ENCODE measurements around the gene WNT11.

Gene WNT11

GRCh38 chr11:76217653-76218160, 11.4 kb upstream of the WNT11 start:
- no peak for DNase-seq

DNA sequence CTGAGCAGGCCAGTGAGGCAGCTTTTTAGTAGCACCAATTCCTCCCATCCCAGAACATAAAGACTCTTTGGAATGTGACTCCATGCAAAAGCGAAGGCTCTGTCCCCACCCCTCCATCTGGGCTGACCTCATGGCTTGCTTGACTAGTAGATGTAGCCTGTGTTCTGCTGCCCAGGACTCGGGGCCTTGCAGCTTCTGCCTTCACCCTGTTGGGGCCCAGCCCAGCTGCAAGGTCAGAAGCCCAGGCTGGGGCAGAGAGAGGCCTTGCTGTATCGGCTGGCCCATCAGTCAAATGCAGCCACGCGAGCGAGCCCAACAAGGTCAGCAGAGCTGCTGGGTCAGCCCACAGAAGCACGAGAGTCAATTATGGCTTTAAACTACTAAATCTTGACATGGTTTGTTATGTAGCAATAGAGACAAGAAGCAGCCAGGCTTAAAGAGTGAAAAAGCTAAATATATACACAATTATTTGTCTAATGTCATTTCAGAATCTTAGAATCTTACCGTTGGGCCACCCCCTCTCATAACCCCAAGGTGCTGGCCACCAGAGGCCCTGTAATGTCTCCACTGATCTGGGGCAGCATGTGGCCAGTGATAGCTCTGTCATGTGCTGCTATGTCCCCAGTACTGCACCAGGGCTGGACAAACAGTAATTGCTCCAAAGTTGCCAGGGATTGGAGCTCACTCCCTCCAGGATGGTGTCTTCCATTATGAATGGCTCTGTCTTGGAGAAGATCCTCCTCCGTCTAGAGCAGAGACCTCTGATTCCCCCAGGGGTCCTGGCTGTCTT, 10.4 kb upstream of the WNT11 start:
- no peak for DNase-seq

GRCh38 chr11:76215941-76216340, 9.6 kb upstream of the WNT11 start:
- no peak for DNase-seq

DNA sequence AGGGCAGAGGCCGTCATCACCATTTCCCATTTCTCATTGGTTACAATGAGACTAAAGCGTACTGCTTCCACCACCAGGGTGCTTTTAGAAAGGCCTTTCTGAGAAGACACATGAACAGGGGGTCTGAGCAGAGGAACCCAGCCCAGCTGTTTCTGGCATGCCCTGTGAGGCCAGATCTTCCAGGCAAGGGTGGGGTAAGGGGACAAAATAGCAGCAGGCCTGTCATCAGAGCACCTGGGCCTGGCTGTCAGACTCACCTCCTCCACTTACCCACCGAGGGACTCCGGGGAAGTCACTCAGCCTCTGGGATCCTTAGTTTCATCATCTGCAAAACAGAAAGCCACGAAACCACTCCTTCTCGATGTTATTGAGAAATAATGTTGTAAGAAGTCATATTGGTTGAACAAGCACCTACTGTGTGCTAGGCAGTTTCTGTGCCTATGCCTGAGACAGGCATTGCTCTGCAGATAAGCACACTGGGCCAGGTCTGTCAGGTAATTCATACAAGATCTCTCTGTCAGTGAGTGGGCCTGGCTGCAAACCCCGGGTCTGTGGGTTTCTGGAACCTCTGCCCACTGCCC, 8.8 kb upstream of the WNT11 start:
- DNase-seq, result no peak

DNA sequence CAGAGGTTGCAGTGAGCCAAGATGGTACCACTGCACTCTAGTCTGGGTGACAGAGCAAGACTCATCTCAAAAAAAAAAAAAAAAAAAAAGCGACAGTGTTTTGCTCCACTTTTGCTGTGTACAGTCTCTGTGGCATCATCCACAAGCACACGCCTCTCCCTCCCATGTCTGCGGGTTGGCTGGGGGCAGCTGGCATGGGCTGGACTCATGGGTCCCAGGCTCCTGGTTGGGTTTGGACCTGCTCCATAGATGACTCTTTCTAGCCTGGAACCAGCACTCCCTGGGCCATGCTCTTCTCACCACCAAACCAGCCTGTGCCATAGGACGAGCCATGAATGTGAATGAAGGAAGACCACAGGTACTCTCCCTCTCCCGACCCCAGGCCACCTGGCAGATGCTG, 7.9 kb upstream of the WNT11 start:
- DNase-seq, result no peak

GRCh38 chr11:76212086-76213035, 6.1 kb upstream of the WNT11 start:
- no peak for DNase-seq

DNA sequence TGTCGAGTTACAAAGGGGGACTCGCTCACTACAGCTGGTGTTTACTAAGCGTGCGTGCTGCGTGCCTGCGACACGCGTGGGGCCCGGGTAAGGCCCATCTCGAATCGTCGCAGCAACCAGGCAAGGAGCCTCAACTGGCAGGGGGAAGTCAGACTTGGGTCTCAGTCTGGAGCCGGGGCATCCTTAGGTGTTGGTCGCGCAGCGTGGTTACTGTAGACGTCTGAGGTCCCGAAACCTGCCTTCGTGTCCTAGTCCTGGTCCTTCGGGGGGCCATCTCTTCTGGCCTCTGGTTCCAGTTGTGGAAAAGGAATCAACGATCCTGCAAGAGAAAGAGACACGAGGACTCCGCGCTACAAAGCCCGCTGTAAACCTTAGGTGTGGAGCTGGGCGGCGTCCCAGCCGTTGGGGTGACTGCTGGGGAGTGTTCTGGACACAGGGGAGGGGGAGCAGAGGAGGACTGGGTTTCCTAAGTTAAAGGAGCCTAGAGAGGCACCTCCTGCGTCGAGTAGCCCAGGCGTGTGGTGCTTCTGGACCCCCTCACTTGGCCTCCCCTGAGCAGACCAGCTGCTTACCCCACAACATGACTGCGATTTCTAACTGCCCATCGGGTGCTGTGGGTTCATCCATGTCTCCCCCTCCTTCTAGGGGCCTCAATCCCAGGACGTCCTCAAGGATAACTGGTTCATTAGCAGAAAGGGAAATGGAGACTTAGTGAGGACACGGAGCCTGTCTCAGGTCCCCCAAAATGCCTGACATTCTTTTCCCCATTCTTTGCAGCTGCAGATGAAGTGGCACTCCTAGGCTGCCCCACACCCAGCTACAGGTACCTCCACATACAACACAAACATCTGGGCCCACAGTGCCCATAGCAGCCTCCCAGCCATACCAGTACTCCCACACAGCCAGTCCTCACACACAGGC, 4.9 kb upstream of the WNT11 start:
- DNase-seq, result no peak

DNA sequence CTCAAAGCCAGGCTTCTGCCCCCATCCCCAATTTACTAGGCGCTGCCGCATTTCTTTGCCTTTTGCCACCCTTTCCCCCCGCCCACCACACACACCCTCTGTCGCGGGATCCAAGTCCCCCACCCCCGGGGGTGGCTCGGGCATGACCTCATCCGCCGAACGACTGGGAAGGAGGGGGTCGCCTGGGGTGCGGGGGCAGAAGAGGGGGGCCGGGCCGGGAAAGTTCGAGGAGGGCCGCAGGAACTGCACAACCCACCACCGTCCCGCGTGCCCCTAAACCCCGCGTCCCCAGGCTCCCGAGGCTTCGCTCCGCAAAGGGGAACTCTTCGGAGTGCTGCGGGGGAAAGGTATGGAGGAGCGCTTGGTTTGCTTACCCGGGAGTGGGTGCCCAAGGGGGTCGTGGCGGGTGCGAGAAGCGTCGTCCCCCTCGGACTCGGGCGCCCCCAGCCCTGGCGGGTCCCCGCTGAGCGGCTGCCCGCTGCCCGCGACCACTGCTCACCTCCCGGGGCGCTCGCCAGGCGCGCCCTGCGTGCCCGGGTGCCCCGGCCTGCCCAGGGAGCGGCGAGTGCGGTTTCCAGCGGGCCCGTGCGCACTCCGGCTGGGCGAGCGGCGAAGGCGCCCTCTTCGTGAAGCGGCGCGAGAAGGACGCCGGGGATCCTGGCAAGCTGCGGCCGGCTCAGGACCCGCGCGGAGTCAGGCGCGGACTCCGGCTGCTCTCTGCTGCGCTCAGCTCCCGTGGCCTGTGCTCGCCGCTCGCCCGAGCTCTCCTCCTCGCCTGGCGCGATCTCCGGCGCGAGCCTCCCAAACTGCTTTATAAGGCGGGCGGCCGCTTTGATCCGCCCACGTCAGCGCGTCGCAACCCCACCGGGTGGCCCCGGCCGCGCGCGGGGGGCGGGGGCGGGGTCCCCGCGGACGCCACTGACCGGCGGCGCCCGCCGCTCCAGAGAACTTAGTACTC, 4.0 kb upstream of the WNT11 start:
- peak; percentile 29 for DNase-seq

DNA sequence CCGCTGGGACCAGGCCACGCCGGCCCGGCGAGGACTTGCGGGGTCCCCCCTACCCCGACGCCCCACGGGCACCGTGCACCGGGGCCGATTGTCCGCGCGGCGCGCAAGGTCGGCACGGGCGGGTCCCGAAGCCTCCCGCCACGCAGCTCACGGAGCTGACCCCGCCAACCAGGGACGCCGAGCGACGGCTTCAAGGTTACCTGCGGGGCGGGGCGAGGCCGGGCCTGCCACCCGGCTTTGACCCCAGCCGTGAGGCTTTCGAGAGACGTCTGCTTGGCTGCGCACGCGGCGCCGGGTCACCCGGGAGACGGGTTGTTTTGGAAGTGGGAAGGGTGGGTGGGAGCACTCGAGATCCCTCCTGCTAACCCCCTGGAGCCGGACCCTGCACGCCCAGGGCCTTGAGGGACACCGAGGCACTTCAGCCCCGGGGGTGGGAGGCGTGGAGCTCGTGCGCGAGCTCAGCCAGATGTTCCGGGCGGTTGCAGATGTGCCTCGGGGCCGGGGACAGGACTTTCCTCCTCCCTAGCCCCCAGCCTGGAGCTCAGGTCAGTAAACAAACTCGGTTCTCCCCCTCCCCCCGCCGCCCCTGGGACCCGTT, 3.2 kb upstream of the WNT11 start:
- DNase-seq, result no peak

DNA sequence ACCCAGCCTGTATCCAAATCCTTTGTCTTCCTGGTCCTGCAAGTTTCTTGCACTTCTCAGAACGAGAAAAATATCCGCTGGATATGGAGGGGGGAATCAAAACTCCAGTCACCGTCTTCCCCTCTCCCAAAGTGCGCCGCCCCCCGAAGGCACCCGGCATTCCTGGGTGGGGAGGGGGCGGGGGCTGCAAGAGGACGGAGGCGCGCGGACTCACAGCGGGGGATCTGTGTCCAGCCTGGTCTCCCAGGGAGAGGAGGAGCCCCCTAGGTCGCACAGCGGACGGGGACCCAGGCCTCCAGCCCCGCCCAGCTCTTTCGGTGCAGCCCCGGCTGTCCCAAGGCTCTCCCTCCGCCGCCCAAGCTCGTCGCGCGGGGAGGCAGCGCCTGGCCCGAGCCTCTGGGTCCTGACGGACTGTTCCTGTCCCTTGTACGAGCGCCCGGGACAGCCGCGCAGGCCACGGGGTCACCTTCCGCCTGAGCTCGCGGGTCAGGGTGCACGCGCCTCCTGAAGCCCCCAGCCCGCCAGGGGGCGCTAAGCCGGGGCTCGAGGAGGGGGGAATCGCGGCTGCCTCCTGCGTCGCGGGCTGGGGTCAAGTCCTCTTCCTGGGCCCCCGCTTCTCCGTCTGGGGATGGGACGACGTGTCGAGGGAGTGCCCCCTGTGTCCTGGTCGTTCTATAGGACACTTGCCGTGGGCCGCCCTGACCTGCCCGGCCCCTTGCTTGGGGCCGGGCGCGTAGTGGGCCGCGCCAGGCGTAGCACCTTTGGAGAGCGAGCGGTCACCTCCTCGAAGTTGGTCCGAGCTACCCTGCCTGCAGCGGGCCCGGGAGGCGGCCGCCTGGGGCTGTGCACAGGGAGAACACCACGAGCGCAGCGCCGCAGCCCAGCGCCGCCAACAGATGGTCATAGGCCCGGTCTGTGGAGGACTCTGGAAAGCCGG, 2.4 kb upstream of the WNT11 start:
- peak; percentile 26 for DNase-seq

GRCh38 chr11:76207642-76208401, 1.5 kb upstream of the WNT11 start:
- DNase-seq, result peak; percentile 82

DNA sequence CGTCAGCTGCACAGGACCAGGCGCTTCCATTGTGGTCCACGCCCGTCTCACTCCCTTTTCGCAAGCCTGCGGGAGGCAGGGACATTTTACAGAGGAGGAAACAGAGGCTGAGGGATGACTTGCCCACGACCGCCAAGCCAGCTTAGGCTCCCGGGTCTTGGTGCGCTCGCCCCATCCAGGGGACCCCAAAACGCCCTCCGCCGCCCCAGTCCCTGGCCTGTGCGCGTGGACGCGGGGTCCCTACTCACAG, 300 bp downstream of the WNT11 start:
- no peak for DNase-seq

DNA sequence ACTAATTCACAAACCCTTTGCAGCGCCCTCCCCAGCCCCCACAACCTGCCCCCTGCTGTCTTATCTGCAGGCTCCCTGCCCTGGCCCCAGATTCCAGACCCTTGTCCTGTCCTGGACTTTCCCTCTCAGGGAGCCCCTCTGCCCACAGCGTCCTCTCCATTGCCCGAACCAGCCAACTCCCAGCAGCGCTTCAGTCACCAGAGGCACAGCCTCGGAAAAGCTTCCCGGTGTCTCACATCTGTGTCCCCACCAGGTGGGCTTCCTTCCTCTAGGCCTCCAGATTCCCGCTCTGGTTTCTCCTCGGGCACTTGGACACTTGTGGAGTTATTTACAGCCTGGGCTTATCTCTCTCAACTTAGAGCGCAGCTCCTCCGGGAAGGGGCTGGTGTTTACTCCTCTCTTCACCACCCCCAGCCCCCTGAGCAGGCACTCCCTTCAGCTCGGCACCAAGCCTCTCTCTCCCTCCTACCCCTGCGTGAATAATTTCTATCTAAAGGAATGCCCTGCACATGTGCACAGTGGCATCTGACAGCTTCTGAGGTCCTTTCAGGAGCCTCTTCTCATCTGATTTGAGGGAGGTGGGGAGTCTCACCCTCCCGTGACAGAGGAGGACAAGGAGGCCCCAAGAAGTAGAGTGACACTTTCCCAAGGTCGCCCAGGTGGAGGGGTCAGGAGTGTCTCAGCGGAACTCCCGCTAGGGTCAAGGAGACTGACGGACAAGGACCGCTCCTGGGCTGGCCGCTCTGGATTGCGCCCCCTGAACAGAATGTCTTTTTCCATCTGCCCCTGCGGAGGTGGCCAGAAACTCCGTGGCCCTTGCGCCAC, 838 bp downstream of the WNT11 start:
- no peak for DNase-seq

DNA sequence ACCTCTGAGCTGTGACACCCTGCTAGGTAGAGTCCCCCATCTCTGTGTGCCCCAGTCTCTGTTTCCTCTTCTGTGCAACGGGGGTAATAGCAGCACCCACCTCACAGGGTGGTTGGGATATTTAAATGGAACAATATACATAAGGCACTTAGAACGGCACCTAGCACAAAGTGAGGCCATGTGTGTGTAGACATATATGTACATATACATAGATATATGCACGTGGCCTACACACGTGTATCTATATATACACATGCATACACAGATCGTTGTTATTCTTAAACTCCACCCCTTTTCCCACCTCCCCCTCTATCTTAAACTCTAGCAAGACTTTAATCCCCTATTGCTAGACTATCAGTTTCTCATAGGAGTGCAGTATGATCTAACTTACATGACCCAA, 2.4 kb downstream of the WNT11 start:
- DNase-seq, result no peak

- no peak for DNase-seq
Measured at GRCh38 chr11:76203131-76203925, 3.0 kb downstream of the WNT11 start.

DNA sequence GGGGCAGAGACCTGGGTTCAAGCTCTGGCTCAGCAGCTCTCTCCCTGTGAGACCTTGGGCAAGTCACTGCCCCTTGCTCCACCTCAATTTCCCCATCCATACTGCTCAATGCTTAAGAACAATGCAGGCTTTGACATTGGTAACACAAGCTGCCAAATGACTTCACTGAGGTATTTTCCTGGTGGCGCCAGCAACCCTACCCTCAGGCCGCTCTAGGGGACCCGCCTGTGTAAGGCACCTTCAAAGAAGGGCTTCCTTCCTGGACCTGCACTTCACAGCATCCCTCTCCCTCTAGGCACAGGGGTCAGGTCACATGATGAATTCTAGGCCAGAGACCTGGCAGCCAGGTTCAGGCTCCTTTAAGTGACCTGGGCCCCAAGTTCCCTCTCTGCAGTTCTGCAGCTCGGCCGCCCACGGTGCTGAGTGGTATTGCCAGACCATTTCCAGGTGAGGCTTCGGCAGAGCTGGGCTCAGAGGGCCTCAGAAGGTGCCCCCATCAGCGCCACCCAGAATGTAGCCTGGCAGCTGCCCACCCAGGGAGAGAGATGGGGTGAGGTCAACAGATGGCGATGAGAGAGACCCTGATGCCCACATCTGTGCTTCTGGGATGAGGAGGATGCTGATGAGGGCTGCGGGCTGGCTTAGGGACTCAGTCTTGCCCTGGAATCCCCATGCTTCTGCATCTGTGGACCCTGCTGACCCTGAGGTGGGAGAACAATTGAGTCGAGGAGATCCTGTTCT, 4.5 kb downstream of the WNT11 start:
- DNase-seq, result no peak

- DNase-seq, result no peak
Measured at GRCh38 chr11:76201056-76201455, 5.2 kb downstream of the WNT11 start.
